HG03060 (cell line): ENCODE data around the gene POLG.

Experiments used
- ATAC-seq: cut with Tn5 transposase; IDR thresholded peaks from one replicate; pipeline ENCODE4 v1.9.1; 2021; ENCODE audit warnings: low read depth, moderate number of reproducible peaks; ENCODE audit not compliant: unreplicated experiment

The POLG gene

DNA sequence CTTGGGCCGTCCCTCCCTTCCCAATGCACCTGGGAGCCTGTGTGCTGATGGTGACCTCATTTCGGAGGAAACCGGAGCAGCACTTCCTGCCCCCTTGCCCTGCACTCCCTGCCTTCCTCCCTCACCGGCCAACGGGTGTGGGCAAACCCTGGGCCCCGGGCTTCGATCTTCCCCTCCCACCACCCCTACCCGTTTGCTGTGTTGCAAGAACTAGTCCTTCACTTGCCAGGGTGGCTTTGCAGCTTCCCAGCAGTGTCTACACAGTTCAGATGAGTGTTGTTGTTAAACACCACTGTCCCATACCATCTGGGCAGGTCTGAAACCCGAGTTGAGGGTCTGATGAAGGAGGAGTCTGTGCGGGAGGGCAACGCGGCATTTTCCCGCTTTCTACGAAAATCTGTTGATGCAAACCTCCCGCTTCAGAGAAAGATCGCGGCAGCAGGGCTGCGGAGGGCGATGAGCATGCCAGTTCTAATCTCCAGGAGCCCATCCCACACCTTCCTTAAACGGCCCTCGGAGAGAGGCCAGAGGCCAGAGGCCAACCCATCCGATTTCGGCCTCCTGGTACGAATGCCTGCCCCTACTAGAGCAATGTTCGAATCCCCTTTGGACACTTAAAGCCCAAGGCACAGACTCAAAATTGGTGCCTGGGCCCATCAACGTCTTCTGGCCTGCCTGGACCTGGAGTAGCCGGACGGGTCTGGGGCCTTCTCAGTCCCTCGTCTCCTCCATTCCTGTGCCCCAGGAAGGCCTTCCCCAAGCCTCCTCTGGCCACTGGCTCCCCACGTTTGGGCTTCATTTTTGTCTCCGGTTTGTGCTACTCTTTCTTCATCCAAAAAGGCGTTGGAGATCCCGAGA is 35.7 kb upstream of the POLG start:
- ATAC-seq = no peak

DNA sequence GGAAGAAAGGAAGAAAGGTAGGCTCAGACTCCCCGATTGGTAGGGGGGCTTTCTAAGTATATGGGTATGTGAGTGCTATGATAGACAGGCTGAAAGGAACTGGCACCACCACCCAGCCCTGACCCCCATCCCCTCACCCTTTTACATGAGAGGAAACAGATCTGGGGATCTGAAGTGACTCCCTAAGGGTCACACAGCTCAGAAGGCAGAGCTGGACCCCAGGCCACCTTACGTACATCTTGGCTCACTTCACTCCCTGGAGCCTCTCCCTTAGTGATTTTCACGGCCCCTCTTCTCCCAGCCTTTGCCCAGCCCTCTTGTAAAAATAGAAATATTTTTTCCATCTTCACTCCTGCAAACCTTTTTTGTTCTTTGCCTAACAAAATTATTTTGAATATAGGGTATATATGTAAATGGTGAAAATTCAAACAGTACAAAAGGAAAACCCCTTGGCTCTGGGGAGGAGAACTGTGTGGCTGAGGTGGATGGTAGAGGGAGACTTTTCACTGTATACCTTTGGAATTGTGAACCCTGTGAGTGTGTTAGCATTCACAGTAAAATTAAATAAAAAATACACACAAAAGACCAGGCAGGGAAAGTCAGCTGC is 34.8 kb upstream of the POLG start:
- no peak for ATAC-seq

DNA sequence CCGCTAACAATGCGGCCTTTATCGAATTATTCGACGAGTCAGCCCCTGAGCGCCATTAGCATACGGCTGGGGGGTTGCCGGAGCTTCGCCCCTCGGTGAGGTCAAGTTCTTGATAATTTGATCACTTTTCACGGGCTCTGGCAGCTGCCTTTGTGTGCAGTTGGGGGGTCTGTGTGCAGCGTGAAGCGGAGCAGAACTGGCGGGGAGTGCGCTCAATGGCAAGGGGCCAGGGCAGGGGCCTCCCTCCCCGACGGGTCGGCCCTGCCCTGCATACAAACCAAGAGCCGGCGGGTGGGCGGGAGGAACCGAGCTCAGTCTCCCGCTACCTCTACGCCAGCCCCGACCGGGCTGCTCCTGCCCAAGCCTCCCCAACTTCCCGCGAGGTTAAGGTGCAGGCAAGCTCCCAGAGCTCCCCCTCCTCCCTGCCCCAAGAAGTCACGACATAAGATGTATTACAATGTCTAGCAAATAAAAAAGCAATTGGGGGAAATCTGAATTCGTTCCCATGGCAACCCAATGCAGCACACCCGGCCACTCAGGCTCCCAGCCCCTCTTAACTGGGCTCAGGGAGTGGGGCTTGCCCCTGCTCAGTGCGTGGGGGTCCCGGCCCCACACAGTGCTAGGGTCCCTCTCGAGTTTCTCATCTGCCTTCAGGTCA is 34.1 kb upstream of the POLG start:
- ATAC-seq = no peak

DNA sequence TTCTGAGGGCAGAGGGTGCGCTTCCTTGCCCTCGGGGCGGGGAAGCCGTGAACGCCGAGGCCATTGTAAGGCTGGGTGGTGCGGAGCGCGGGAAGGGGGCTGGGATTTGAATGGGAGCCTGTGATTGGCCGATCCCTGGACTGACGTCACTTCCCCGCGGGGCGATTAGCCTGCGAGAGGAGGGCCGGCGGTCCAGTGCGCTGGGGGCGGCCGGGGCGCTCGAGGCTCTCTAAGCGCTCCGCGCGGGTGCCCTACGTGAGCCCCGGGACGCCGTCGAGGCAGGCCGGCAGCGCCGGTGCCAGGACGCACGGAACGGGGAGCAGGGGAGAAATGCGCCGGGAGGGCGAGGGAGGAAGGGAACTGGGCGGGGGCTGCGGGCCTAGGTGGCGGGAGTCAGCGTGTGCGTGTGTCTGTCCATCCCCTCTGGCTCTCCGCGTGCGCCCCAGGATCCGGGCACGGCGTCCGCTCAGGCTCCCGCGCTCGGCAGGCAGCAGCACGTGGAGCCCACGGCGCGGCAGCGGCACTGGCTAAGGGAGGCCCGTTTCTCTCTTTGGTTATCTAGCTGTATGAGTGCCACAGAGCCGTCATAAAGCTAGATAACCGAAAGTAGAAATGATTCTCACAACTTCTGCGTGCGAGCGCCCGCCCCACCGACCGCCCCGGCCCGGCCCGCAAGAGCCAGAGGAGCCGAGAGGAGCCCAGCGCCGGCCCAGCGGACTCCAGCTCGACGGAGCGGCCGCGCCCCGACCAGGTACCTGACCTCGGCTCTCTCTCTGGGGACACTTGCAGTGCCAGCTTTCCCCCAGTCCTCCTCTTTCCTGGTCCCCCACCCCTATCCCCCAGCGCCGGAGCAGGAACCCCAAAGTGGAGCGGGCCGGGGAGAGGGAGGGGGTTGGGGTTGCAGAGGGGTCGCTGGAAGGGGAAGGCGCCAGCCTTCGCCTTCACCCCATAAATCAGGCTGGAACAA is 33.1 kb upstream of the POLG start:
- ATAC-seq = no peak

DNA sequence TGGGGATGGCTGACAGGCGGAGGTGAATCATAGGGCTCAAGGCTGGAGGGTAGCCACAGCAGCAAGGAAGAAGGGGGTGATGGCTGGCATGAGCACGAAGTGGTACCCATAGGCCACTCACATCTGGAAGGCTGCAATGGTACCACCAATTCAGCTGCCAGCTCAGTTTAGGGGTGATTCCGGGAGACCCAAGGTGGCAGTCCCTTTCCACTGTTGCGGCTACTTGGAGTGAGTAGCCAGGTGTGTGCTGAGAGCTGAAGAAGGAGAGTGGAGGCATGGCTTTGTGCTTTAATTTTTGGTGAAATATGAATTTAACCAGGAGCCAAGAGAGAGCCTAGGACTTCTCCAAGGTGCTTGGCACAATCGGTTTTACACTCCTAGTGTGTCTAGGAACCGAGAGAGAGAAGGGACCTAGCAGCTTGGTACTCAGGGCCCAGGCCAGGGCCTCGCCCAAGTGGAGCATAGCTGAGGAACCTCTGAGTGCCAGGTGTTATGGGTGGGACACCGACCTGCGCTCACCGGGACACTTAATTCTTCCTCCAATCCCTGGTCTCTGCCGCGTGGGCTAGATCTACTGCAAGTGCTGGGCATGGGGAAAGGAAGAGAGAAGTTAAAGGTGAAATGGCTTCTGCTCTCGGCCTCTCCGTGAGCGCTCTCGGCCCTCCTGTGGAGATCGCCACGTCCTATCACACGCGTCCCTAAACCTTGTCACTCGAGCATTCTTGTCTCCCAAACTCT is 32.2 kb upstream of the POLG start:
- no peak for ATAC-seq

DNA sequence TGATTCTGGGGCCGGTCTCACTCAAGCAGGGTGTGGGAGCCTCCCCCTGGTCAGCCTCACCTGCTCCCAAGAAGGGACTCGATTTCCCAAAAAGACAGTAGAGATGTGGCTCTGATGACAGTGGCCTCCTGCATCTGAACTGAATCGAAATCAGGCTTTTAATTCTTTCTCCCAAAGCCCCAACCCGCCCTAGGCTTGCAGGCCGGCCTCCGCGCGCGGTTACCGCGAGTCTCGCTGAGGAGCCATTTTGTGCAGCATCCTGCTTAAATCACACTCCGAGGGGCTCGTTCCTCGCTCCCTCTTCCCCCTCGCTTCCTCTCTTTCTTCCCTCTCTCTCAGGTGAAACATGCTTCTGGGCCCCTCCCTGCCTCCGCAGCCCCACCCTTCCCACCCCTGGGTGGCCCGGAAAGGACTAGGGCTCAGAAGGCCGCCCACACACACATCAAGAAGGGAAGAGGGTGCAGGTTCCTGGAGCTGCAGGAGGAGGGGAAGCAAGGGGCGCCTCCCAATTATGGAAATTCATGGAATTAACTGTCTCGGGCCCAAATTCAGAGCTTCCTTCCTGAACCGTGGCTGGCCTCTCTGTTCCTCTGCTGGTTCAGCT is 30.9 kb upstream of the POLG start:
- ATAC-seq = no peak

DNA sequence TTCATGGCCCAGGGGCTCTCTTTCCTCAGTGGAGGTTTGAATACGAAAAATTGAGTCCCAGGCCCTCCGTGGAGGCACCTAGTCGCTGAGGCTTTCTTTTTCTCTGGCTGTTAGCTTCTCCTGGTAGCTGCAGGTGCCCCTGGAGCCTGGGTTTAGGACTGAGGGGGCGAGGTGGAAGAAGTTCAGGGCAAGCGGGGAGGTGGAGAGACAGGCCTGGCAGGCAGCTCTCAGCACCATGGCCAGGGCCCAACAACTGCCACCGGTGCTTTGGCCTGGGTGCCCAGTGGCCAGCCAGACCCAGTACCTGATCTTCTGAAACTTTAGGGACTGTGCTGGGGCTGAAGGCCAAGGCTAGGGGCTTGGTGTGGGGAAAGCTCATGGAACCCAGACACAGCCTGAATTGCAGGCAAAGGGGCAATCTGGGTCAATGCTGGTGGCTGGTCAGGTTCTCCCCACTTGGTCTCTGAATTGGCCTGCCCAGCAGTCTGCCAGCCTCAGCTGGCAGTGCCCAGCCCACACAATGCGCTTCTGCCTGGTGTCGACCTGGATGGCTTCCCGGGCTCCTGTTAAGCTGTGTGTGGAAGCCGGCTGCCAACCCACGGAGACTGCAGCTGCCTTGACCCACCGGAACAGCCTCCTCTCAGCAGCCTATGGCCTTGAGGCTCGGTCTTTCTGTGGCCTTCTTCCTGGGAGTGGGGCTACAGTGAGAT is 30.3 kb upstream of the POLG start:
- no peak for ATAC-seq

DNA sequence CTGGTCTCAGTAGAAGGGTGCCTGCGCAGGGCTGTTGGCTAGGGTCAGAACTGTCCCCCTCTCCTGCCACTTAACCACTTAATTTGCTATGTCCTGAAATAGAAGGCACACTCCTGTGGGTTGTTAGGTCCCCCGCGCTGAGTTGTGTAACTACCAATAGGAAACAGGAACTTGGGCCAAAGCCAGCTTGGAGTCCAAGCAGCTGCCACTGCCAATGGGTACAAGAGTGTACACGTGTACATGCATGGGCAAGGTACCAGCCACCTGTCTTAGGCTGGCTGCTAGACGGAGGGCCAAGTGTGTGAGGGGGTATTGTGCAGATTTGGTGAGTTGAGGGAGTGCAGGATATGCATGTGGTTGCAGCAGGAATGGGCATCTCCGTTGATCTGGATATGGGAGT is 29.7 kb upstream of the POLG start:
- no peak for ATAC-seq

DNA sequence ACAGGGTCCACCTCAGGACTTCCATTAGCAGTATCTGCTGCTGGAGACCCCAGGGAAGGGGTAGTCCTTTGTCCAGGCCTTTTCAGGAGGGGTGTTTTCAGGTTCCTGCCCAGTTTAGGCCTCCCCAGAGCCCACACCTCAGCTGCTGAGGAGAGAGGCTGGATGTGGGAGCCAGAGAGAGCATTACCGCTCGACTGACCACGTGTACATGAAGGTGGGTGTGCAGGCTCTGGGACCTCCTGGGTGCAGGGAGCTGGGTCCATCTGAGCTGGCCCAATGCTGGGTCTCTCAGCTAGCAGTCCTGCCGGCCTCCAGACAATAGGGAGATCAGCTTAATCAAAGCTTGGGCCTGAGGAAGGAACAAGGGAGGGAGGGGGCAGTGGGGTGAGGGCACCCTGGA is 29.1 kb upstream of the POLG start:
- ATAC-seq = no peak

DNA sequence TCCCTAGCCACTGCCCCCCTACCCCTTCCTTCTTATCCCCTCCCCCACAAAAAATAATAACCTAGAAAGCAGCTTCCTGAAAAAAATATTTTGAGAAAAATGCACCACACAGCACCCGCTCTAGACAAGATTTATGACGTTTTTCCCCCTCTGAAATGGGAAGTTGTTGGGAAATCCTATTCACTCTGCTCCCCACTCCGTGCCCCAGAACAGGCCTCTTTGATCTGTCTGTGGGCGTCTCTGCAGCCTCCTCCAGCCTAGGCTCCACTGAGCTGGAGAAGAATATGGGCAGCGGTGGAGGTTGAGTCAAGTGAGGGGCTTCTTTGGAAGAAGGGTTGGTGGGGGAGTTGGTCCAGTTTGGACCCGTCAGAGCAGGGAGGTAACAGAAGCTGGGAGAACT is 28.5 kb upstream of the POLG start:
- no peak for ATAC-seq

DNA sequence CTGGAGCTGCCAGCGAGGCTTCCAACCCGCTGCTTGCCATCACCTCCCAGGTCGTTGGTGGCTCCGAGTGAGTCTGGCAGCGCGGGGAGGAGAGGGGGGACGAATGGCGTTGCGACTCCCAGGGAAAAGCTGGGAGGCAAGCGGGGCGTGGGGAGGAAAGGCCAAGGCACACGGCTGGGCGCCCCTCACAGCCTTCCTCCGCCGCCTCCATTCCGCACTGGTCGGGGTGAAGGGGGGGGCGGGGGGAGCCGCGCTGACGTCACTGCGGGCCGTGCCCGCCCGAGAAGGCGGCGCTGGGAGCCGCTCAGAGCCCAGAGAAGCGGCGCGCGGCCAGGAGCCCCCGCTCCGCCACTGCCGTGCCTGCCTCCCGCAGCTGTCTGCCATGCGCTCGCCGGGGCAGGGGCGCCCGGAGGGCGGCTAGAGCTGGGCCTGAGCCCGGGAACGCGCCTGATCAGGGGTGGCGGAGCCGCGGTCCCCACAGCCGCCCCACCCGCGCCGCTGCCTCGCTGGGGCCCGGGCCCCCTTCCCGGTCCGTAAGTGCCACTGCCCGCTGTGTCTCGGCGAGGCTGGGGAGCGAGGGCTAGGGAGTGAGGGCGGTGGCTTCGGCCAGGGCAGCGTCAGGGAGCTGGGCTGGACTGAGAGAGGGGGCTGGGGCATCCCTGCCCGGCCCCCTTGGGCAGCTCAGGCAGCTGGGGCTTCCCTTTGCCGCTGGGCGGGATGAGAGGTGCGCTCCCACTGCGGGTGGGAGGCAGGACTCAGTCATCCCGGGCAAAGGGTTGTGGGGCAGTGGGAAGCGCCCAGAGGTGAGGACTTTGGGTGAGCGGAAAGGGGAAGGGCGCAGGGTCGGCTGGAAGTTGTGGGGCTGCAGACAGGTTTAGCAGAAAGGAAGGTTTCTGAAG is 27.8 kb upstream of the POLG start:
- no peak for ATAC-seq

DNA sequence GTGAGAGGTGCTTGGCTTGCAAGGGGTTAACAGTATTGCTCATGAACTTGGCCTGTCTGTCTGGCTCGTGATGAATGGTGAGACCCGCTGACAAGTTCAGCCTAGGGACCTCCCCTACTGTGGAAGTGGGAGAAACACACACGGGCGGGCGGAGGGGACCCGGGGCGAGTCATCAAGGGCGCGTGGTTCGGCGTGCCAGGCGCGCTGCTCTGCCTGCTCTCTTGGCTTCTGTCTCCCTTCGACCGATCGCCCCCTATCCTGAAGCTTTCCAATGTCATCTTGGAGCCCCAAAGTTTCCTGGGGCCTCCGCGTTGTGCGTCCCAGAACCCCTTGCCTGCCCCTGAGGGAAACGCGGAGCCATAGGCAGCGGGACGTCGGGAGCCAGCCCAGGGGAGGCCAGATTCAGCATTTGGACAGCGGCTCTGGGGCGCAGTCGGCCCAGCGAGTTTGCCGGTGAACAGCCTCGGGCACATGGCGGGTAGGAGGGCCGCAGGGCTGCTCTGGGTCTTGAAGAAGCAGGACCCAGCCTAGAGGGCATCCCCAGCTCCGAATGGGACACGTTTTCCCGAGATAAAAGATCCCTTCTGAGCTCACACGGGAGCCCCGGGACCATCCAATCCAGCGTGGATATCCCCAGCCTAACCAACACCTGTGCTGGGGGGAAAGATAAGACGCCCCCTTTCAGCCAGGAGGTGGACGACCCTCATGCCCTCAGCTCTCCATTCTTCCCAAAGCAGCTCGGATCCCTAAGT is 27.0 kb upstream of the POLG start:
- no peak for ATAC-seq

DNA sequence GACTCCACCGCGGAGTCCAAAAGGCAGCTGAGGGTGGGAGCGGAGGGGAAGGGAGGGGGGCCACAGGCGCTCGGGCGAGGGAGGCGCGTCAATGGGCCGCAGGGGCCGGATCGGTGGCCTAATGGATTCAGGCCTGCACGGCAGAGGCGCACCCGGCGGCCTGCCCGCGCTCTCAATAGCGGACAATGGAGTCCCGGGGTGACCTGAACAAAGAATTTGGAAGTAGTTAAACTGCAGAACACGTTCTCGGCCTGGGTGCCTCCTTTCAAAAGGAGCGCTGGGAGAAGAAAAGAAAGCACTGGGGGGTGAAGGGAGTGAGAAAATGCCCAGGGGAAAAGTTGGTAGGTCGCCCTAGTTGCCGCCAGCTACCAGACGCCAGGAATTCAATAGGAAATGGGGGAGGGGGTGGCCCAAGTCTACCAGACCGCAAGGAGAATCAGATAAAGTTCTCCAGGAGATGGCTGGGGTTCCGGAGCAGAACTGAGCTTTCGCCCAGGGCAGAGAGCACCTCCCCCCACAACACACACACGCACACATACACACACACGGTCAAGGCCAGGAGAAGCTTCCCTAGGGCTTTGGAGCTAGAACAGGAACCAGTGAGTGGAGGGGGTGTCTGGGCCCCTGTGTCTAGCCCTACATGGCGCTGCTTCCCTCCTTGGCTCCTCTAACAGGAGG is 25.8 kb upstream of the POLG start:
- ATAC-seq = no peak

DNA sequence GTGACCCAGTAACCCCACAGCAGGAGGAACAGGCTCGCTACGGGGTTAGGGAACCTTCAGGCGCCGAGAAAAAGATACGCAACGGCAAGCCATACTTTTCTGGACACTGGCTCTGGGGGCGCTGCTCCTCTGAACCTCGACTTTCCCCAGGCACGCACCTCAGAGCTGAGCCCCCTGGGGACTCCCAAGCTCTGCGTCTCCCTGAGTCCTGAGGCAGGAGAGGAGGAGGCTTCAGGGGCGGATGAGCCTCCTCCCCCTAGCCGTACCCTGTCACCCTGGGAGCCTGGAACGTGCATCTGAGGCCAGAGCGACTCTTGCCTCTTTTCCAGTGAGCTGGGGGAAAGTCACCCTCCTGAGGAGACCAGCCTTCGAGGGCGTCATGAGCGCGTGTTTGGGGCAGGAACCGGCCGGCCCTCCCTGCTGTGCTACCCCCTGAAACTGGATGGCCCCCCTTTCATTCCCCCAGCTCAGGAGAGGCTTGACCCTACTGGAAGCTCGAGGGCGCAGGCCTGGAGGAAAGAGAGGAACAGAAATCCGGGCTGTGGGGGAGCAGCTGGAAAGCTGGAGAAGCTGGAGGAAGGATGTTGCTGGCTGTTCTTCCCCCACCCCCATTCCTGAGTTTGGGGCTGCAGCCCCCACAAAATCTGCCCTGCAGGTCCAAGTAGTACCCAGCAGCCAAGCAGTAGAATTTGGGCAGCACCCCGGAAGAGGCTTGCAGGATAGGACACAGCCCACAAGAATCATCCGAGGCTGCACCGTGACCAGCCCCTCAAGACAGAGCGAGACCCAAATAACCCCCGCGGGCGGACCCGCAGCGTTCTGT is 25.1 kb upstream of the POLG start:
- ATAC-seq = no peak

DNA sequence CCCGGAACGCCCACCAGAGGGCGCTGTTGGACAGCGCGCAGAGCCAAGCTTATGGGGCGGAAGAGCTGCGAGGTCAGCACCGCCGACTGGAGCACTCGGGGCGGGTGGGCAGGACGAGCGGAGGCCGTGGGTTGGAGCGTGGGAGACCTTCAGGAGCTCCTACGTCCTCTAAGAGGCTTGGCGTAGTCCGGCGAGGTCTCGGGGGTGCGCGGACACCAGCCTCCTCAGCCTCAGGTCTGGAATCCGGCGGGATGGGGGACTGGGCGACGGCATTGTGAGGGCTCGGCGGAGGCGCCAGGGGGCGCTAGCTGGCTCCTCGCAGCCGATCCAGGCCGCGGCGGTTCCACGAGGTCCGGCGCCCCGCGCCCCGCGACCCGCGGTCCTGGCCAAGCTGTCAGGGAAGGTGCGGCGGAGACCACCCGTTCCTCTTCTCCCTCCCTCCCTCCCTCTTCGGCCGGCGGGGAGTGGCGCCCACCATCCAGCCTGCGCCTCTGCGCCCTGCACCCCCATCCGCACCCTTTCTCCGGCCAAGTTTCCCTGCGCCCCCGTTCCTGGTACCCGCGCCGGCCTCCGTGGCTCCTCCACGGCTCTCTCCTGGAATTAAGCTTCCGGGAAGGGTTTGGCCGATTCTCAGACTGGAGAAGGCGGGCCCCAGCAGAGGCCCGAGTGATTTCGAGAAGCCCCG is 24.3 kb upstream of the POLG start:
- ATAC-seq = no peak
